ENCODE results near the gene NME5.
A peak's percentile ranks its signal among the peaks of the same experiment; 100 is the strongest.
"Not testable (repeated sequence)": the region's sequence is repeated elsewhere in the genome, so short reads cannot be mapped to it uniquely, and the experiment has no call there.

Gene NME5

GRCh38 chr5:138138949-138139780, at the start of gene NME5:
TSS of gene NME5 (minus strand) at chr5:138139428. CDS start at chr5:138138780, 648 bp downstream.
- no peak for DNase-seq (ENCODE audit: low read depth in 2 of 2)

- no peak for DNase-seq (ENCODE audit: low read depth in 2 of 2)
These were observed 49.4 kb upstream of the NME5 start for GRCh38 chr5:138188626-138189025.

GRCh38 chr5:138186002-138186447, 46.8 kb upstream of the NME5 start:
- no peak for DNase-seq (ENCODE audit: low read depth in 2 of 2)

GRCh38 chr5:138182808-138183207, 43.6 kb upstream of the NME5 start:
- DNase-seq (ENCODE audit: low read depth in 2 of 2) = no peak

GRCh38 chr5:138180841-138181240, 41.6 kb upstream of the NME5 start:
- no peak for DNase-seq (ENCODE audit: low read depth in 2 of 2)

GRCh38 chr5:138180183-138180782, 41.1 kb upstream of the NME5 start:
- no peak for DNase-seq (ENCODE audit: low read depth in 2 of 2)

- DNase-seq (ENCODE audit: low read depth in 2 of 2) = no peak
These were observed 40.1 kb upstream of the NME5 start for GRCh38 chr5:138179277-138179857.

- peak; percentile 68 to 77 for DNase-seq (ENCODE audit: low read depth in 2 of 2)
These were observed 39.5 kb upstream of the NME5 start, which contains the start of the genes BRD8 and KIF20A for GRCh38 chr5:138178516-138179276. TSS of gene BRD8 (minus strand) at chr5:138178630. CDS start at chr5:138178614, 16 bp downstream. TSS of gene KIF20A (plus strand) at chr5:138179112. CDS start at chr5:138179681, 569 bp downstream.

GRCh38 chr5:138177941-138178515, 38.8 kb upstream of the NME5 start:
- DNase-seq (ENCODE audit: low read depth in 2 of 2) = no peak

GRCh38 chr5:138170299-138170698, 31.1 kb upstream of the NME5 start:
- DNase-seq (ENCODE audit: low read depth in 2 of 2) = no peak

GRCh38 chr5:138169124-138169523, 29.9 kb upstream of the NME5 start:
- no peak for DNase-seq (ENCODE audit: low read depth in 2 of 2)

- no peak for DNase-seq (ENCODE audit: low read depth in 2 of 2)
These were observed 24.5 kb upstream of the NME5 start for GRCh38 chr5:138163721-138164120.

GRCh38 chr5:138160706-138161105, 21.5 kb upstream of the NME5 start:
- no peak for DNase-seq (ENCODE audit: low read depth in 2 of 2)

- DNase-seq (ENCODE audit: low read depth in 2 of 2) = no peak
These were observed 20.4 kb upstream of the NME5 start for GRCh38 chr5:138159666-138160065.

GRCh38 chr5:138157626-138158025, 18.4 kb upstream of the NME5 start:
- no peak for DNase-seq (ENCODE audit: low read depth in 2 of 2)

GRCh38 chr5:138155977-138156376, 16.7 kb upstream of the NME5 start:
- not testable (repeated sequence) for DNase-seq (ENCODE audit: low read depth in 2 of 2)

GRCh38 chr5:138149530-138149929, 10.3 kb upstream of the NME5 start:
- no peak for DNase-seq (ENCODE audit: low read depth in 2 of 2)

GRCh38 chr5:138148811-138149210, 9.6 kb upstream of the NME5 start:
- no peak for DNase-seq (ENCODE audit: low read depth in 2 of 2)

- DNase-seq (ENCODE audit: low read depth in 2 of 2) = not testable (repeated sequence)
These were observed 4.3 kb upstream of the NME5 start for GRCh38 chr5:138143578-138143977.

- no peak for DNase-seq (ENCODE audit: low read depth in 2 of 2)
These were observed 2.5 kb upstream of the NME5 start for GRCh38 chr5:138141734-138142133.

GRCh38 chr5:138140268-138140667, 1.0 kb upstream of the NME5 start:
- DNase-seq (ENCODE audit: low read depth in 2 of 2) = no peak

GRCh38 chr5:138139781-138140090, 508 bp upstream of the NME5 start:
- DNase-seq (ENCODE audit: low read depth in 2 of 2) = no peak

Data from stimulated activated CD8-positive, alpha-beta memory T cell treated with anti-CD3 and anti-CD28 coated beads, Interleukin-2, amount 100 ng/mL, for 1 hour (primary cell).